Right cardiac atrium (tissue), 5 donors: ENCODE data around the gene KMO. TPM values are rescaled to one million over a fixed set of nuclear protein-coding genes. Genes with fewer than 3 reads are reported as not detected.

Experiments
- ATAC-seq, 2 donors: fragments of 200-7000 bp; cut with Tn5 transposase; one replicate each; pipeline versions ENCODE4 v1.8.0 to v1.9.1; 2020; ENCODE audit warnings: moderate library complexity in 2 of 2, mild to moderate bottlenecking in 1 of 2
- DNase-seq, 3 donors: peaks; one replicate each; pipeline ENCODE4 v3.0.0-alpha.2; 2020
- H3K27ac ChIP-seq: one replicate; pipeline ENCODE4 v1.5.1; 2013; ENCODE audit warnings: mild to moderate bottlenecking, low read length, control low read depth, moderate library complexity
- H3K27me3 ChIP-seq: one replicate; pipeline ENCODE4 v1.6.1; 2013; ENCODE audit not compliant: control insufficient read depth, insufficient read depth
- H3K4me1 ChIP-seq: one replicate; pipeline ENCODE4 v1.6.1; 2013; ENCODE audit warnings: low read length; ENCODE audit not compliant: control insufficient read depth, insufficient read depth
- H3K4me3 ChIP-seq: one replicate; pipeline ENCODE4 v1.5.1; 2013; ENCODE audit warnings: low read length, control low read depth
- H3K9me3 ChIP-seq: one replicate; pipeline ENCODE4 v1.6.1; 2013; ENCODE audit warnings: low read length; ENCODE audit not compliant: control insufficient read depth
- WGBS: extraction: QIAGEN DNeasy Blood & Tissue Kit; methylation state at CpG from one replicate; pipeline ENCODE4 v1.1.7; 2013; 5-methylcytosine and 5-hydroxymethylcytosine counted together
- intact Hi-C, 4 donors: fragments of 100-400 bp; cut with DNase I; formaldehyde crosslinking; loops; one replicate each; pipeline versions ENCODE4 v1.11.0 to v1.14.0; 2022 to 2023
- polyA plus RNA-seq: library from polyadenylated mRNA; stranded (reverse); fragments of 200-250 nt; gene quantifications from one replicate; pipeline ENCODE4 v1.2.3, GENCODE V29; 2013
- total RNA-seq, 4 donors: library from RNA; stranded (reverse); fragmentation: NEBNext Ultra II Directional; extraction: Animal tissue kit (Norgen Biotek cat#: 25700); gene quantifications; one replicate each; pipeline ENCODE4 v1.2.1, GENCODE V29; 2021
- donor health status: healthy with polysubstance abuse.
- donor health status: DM: no; HTN: yes; CAD: no.
- donor health status: DM: no; HTN: no; CAD: no.
- donor health status: DM: no; HTN: yes; CAD: no; lungs with severe emphysema.
- donor health status: DM: yes; HTN: yes; CAD: no.

KMO gene
- total and polyA plus RNA-seq, 5 donors = 0.29 to 1.5 (median 0.65) TPM

GRCh38 chr1:241598249-241598648 is 66.1 kb downstream of the KMO start:
- no peak for DNase-seq
- intact Hi-C loops = no loop called here
- Histone ChIP-seq H3K27me3 (no peaks in the 10 kb centered on the region), H3K4me1 (no peaks in the 10 kb centered on the region), H3K9me3 (no peaks in the 10 kb centered on the region), H3K4me3 (no peak overlapping the region), H3K27ac (no peak overlapping the region)
- ATAC-seq = no peak
- WGBS = 86% methylated on average over 3 of the region's 3 CpGs

GRCh38 chr1:241600496-241600901 is 68.3 kb downstream of the KMO start:
- ATAC-seq = no peak
- intact Hi-C loops = loop anchor here in 1 of 4 donors (10.0 kb wide), 1 partner anchor 244 kb away; the partner anchor contains the start of gene EXO1
- Histone ChIP-seq H3K9me3 (no peaks in the 10 kb centered on the region), H3K27me3 (no peaks in the 10 kb centered on the region), H3K4me3 (no peak overlapping the region), H3K27ac (no peak overlapping the region), H3K4me1 (no peaks in the 10 kb centered on the region)
- 41% methylated on average over 2 of the region's 2 CpGs for WGBS
- no peak for DNase-seq

GRCh38 chr1:241603731-241604245 is 71.6 kb downstream of the KMO start:
- no peak overlapping the region for H3K4me3 ChIP-seq
- no peak for DNase-seq
- no peak overlapping the region for H3K27ac ChIP-seq
- 68% methylated on average over 3 of the region's 3 CpGs for WGBS
- intact Hi-C loops = loop anchor here in 1 of 4 donors (10.0 kb wide), 1 partner anchor 241 kb away; the partner anchor contains the start of gene EXO1
- no peak for ATAC-seq
- no peaks in the 10 kb centered on the region for H3K27me3 ChIP-seq
- H3K4me1 ChIP-seq = no peaks in the 10 kb centered on the region
- no peaks in the 10 kb centered on the region for H3K9me3 ChIP-seq

- H3K4me3 ChIP-seq = no peak overlapping the region
- H3K27me3 ChIP-seq = no peaks in the 10 kb centered on the region
- ATAC-seq = no peak
- H3K4me1 ChIP-seq = no peaks in the 10 kb centered on the region
- no peak for DNase-seq
- 72% methylated on average over 9 of the region's 9 CpGs for WGBS
- no peak overlapping the region for H3K27ac ChIP-seq
- intact Hi-C loops = loop anchor here in 1 of 4 donors (10.0 kb wide), 1 partner anchor 240 kb away; the partner anchor contains the start of gene EXO1
- no peaks in the 10 kb centered on the region for H3K9me3 ChIP-seq
Observed at GRCh38 chr1:241605146-241605805, 73.1 kb downstream of the KMO start.

GRCh38 chr1:241606544-241606943 is 74.4 kb downstream of the KMO start:
- no peak overlapping the region for H3K4me3 ChIP-seq
- no peak for ATAC-seq
- 87% methylated on average over 5 of the region's 5 CpGs for WGBS
- no peaks in the 10 kb centered on the region for H3K4me1 ChIP-seq
- H3K9me3 ChIP-seq = no peaks in the 10 kb centered on the region
- intact Hi-C loops = loop anchor here in 1 of 4 donors (10.0 kb wide), 1 partner anchor 238 kb away; the partner anchor contains the start of gene EXO1
- no peak for DNase-seq
- H3K27me3 ChIP-seq = no peaks in the 10 kb centered on the region
- no peak overlapping the region for H3K27ac ChIP-seq

GRCh38 chr1:241607497-241607896 is 75.3 kb downstream of the KMO start:
- intact Hi-C loops = loop anchor here in 1 of 4 donors (10.0 kb wide), 1 partner anchor 237 kb away; the partner anchor contains the start of gene EXO1
- Histone ChIP-seq H3K9me3 (no peaks in the 10 kb centered on the region), H3K4me1 (no peaks in the 10 kb centered on the region), H3K4me3 (no peak overlapping the region), H3K27ac (no peak overlapping the region), H3K27me3 (no peaks in the 10 kb centered on the region)
- DNase-seq (no peak), ATAC-seq (no peak)

GRCh38 chr1:241608379-241609033 is 76.3 kb downstream of the KMO start:
- no peak for ATAC-seq
- Histone ChIP-seq H3K27ac (no peak overlapping the region), H3K4me1 (no peaks in the 10 kb centered on the region), H3K4me3 (no peak overlapping the region), H3K27me3 (no peaks in the 10 kb centered on the region), H3K9me3 (no peaks in the 10 kb centered on the region)
- WGBS = 18% methylated on average over 3 of the region's 3 CpGs
- intact Hi-C loops = loop anchor here in 1 of 4 donors (10.0 kb wide), 1 partner anchor 236 kb away; the partner anchor contains the start of gene EXO1
- no peak for DNase-seq

GRCh38 chr1:241610056-241610815 is 78.1 kb downstream of the KMO start:
- Histone ChIP-seq H3K4me3 (no peak overlapping the region), H3K9me3 (no peaks in the 10 kb centered on the region), H3K27ac (no peak overlapping the region), H3K4me1 (no peaks in the 10 kb centered on the region), H3K27me3 (no peaks in the 10 kb centered on the region)
- DNase-seq = peak in 1 of 3 donors; percentile 32
- WGBS = 34% methylated on average over 8 of the region's 8 CpGs
- intact Hi-C loops = loop anchor here in 3 of 4 donors (10.0 kb wide), 4 partner anchors 75 to 395 kb away; partner anchors contain the start of gene KMO (in 1 of the 3)
- ATAC-seq = peak; percentile 70 to 81

GRCh38 chr1:241611063-241611462 is 78.9 kb downstream of the KMO start:
- WGBS = 4% methylated on average over 3 of the region's 3 CpGs
- H3K27ac ChIP-seq = no peak overlapping the region

GRCh38 chr1:241611736-241612135 is 79.6 kb downstream of the KMO start:
- Histone ChIP-seq H3K27ac (no peak overlapping the region), H3K4me3 (no peak overlapping the region), H3K9me3 (no peaks in the 10 kb centered on the region), H3K4me1 (no peaks in the 10 kb centered on the region), H3K27me3 (no peaks in the 10 kb centered on the region)
- intact Hi-C loops = loop anchor here in 3 of 4 donors (10.0 kb wide), 4 partner anchors 77 to 393 kb away; partner anchors contain the start of gene KMO (in 1 of the 3)
- ATAC-seq = no peak
- no peak for DNase-seq
- 72% methylated on average over 1 of the region's 1 CpG for WGBS

More at GRCh38 chr1:241611063-241611462, 78.9 kb downstream of the KMO start:
- DNase-seq = no peak
- Histone ChIP-seq H3K4me3 (no peak overlapping the region), H3K9me3 (no peaks in the 10 kb centered on the region), H3K27me3 (no peaks in the 10 kb centered on the region), H3K4me1 (no peaks in the 10 kb centered on the region)
- peak; percentile 81 to 85 for ATAC-seq
- intact Hi-C loops = loop anchor here in 3 of 4 donors (10.0 kb wide), 4 partner anchors 76 to 394 kb away; partner anchors contain the start of gene KMO (in 1 of the 3)
